Measurements from ENCODE around the gene ENTR1.

ENTR1 gene

GRCh38 chr9:136405481-136405880 lies 4.9 kb downstream of the ENTR1 start:
- no peak for TF ChIP-seq CTCF (IDR thresholded peaks at IDR 0.05; ENCODE audit: low read length, missing control alignments)
- no peak for DNase-seq (ENCODE audit: low read depth)
- H3K4me3 ChIP-seq (replicated peaks; ENCODE audit: low read depth, low read length): no peak overlapping the region

GRCh38 chr9:136404801-136405136 lies 5.6 kb downstream of the ENTR1 start:
- TF ChIP-seq CTCF (IDR thresholded peaks at IDR 0.05; ENCODE audit: low read length, missing control alignments): no peak
- no peak overlapping the region for H3K4me3 ChIP-seq (replicated peaks; ENCODE audit: low read depth, low read length)
- no peak for DNase-seq (ENCODE audit: low read depth)

GRCh38 chr9:136403915-136404800 lies 6.3 kb downstream of the ENTR1 start:
- no peak for DNase-seq (ENCODE audit: low read depth)
- TF ChIP-seq CTCF (IDR thresholded peaks at IDR 0.05; ENCODE audit: low read length, missing control alignments): no peak
- no peak overlapping the region for H3K4me3 ChIP-seq (replicated peaks; ENCODE audit: low read depth, low read length)

GRCh38 chr9:136403538-136403914 lies 6.9 kb downstream of the ENTR1 start:
- no peak for DNase-seq (ENCODE audit: low read depth)
- TF ChIP-seq CTCF (IDR thresholded peaks at IDR 0.05; ENCODE audit: low read length, missing control alignments): no peak
- no peak overlapping the region for H3K4me3 ChIP-seq (replicated peaks; ENCODE audit: low read depth, low read length)

GRCh38 chr9:136402067-136402466 lies 8.3 kb downstream of the ENTR1 start:
- no peak for DNase-seq (ENCODE audit: low read depth)
- H3K4me3 ChIP-seq (replicated peaks; ENCODE audit: low read depth, low read length): no peak overlapping the region
- TF ChIP-seq CTCF (IDR thresholded peaks at IDR 0.05; ENCODE audit: low read length, missing control alignments): no peak

GRCh38 chr9:136401173-136401922 lies 9.1 kb downstream of the ENTR1 start:
- TF ChIP-seq CTCF (IDR thresholded peaks at IDR 0.05; ENCODE audit: low read length, missing control alignments): no peak
- DNase-seq (ENCODE audit: low read depth): no peak
- H3K4me3 ChIP-seq (replicated peaks; ENCODE audit: low read depth, low read length): no peak overlapping the region

Data from fibroblast of pulmonary artery (primary cell).